Astrocyte (in vitro differentiated cells and primary cell): ENCODE data around the gene KRT72. TPM values are rescaled to one million over a fixed set of nuclear protein-coding genes. Genes with fewer than 3 reads are reported as not detected.

Experiments
- total RNA-seq: library from RNA; stranded (reverse); gene quantifications from 2 replicates; pipeline ENCODE4 v1.2.1, GENCODE V29; 2021

Gene KRT72
- total RNA-seq, 1 donor from 2014 or later = not detected

Other genes with a start within 250 kb of the KRT72 start
- gene KRT85, start 234.0 kb downstream of the KRT72 start, total RNA-seq = not detected in 2 replicates
- gene KRT84, start 215.8 kb downstream of the KRT72 start, total RNA-seq = not detected in 2 replicates
- not detected in 2 replicates for gene KRT82, start 195.1 kb downstream of the KRT72 start, total RNA-seq
- gene KRT75, start 167.1 kb downstream of the KRT72 start, total RNA-seq = not detected in 2 replicates
- gene KRT6B, start 149.3 kb downstream of the KRT72 start, total RNA-seq = not detected in 2 replicates
- not detected in 2 replicates for gene KRT6C, start 127.7 kb downstream of the KRT72 start, total RNA-seq
- 0.95 and 1.4 TPM in 2 replicates for gene KRT6A, start 108.2 kb downstream of the KRT72 start, total RNA-seq
- gene KRT5, start 81.1 kb downstream of the KRT72 start, total RNA-seq = 0.25 TPM in 1 of 2 replicates, not detected in the other
- not detected in 2 replicates for gene KRT71, start 48.3 kb downstream of the KRT72 start, total RNA-seq
- gene KRT74, start 27.6 kb downstream of the KRT72 start, total RNA-seq = not detected in 2 replicates
- gene KRT73, start 17.1 kb upstream of the KRT72 start, total RNA-seq = not detected in 2 replicates
- not detected in 2 replicates for gene KRT2, start 50.7 kb upstream of the KRT72 start, total RNA-seq
- gene KRT1, start 78.9 kb upstream of the KRT72 start, total RNA-seq = not detected in 2 replicates
- gene KRT77, start 102.1 kb upstream of the KRT72 start, total RNA-seq = not detected in 2 replicates
- not detected in 2 replicates for gene KRT76, start 175.9 kb upstream of the KRT72 start, total RNA-seq
- 0.09 and 0.43 TPM in 2 replicates for gene KRT3, start 194.7 kb upstream of the KRT72 start, total RNA-seq
- gene KRT4, start 212.7 kb upstream of the KRT72 start, total RNA-seq = not detected in 2 replicates
- gene KRT79, start 232.8 kb upstream of the KRT72 start, total RNA-seq = 0.50 and 0.82 TPM in 2 replicates
- gene KRT78, start 247.5 kb upstream of the KRT72 start, total RNA-seq = not detected in 2 replicates